ENCODE results near the gene LRRC41. TPM values are rescaled to one million over a fixed set of nuclear protein-coding genes. Genes with fewer than 3 reads are reported as not detected.

Gene LRRC41
- polyA plus RNA-seq, 1 of the 3 experiments (the other 2 are of a cell fraction): 59.3 TPM

DNA sequence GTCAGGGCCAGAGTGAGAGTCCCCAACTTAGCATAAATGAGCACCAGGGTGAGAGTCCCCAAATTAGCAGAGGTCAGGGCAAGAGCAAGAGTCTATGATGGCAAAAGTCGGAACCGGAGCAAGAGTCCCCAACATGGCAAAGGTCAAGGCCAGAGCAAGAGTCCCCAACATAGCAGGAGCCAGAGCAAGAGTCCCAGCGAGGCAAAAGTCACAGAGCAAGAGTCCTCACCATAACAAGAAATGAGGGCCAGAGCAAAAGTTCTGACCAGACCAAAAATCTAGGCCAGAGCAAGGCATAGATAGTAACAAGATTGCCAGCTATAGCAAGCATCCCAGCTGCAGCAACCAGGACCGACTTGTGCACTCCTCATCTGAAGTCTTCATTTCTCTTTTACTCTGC is 40.3 kb upstream of the LRRC41 start:
- peaks cover 10 to 23% of the 10 kb centered on the region in 2 experiments for H3K36me3 ChIP-seq (replicated peaks in 1 of 2; ENCODE audit: control insufficient read depth in 1 of 2, insufficient read depth in 2 of 2, low read length in 1 of 2)
- H3K79me2 ChIP-seq (ENCODE audit: insufficient read depth): peaks cover 34% of the 10 kb centered on the region
- H3K9ac ChIP-seq: no peak overlapping the region
- 100% methylated on average over 4 of the region's 4 CpGs for WGBS (ENCODE audit: low lambda C conversion rate)
- no peaks in the 10 kb centered on the region for H3K27me3 ChIP-seq (ENCODE audit: insufficient read depth)
- H3K4me3 ChIP-seq (ENCODE audit: low read depth in 2 of 2, low read length in 1 of 2): no peak overlapping the region
- H3K27ac ChIP-seq (ENCODE audit: low read depth in 2 of 2, low read length in 1 of 2): no peak overlapping the region
- POLR2A ChIA-PET: no interaction called here
- H3F3A ChIP-seq (replicated peaks; ENCODE audit: insufficient read depth): peaks cover 19% of the 10 kb centered on the region
- no peak overlapping the region for H3K4me2 ChIP-seq
- no peaks in the 10 kb centered on the region for H3K9me2 ChIP-seq
- H3K9me3 ChIP-seq: no peaks in the 10 kb centered on the region
- CTCF ChIA-PET: no interaction called here
- H3K4me1 ChIP-seq (ENCODE audit: control insufficient read depth in 1 of 2, insufficient read depth in 2 of 2, low read depth in 1 of 2, low read length in 1 of 2): peaks cover 6 to 15% of the 10 kb centered on the region in 2 experiments; a peak in 1 of 4 replicates
- TF ChIP-seq, protein P1, sequence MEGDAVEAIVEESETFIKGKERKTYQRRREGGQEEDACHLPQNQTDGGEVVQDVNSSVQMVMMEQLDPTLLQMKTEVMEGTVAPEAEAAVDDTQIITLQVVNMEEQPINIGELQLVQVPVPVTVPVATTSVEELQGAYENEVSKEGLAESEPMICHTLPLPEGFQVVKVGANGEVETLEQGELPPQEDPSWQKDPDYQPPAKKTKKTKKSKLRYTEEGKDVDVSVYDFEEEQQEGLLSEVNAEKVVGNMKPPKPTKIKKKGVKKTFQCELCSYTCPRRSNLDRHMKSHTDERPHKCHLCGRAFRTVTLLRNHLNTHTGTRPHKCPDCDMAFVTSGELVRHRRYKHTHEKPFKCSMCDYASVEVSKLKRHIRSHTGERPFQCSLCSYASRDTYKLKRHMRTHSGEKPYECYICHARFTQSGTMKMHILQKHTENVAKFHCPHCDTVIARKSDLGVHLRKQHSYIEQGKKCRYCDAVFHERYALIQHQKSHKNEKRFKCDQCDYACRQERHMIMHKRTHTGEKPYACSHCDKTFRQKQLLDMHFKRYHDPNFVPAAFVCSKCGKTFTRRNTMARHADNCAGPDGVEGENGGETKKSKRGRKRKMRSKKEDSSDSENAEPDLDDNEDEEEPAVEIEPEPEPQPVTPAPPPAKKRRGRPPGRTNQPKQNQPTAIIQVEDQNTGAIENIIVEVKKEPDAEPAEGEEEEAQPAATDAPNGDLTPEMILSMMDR (IDR thresholded peaks at IDR 0.05): no peak
- TF ChIP-seq GABPA (IDR thresholded peaks at IDR 0.05; ENCODE audit: low read depth): no peak
- TF ChIP-seq CHD2 (IDR thresholded peaks at IDR 0.05; ENCODE audit: low read length, partially characterized antibody): no peak
- no peaks in the 10 kb centered on the region for H4K20me1 ChIP-seq (ENCODE audit: insufficient read depth)
- no peak overlapping the region for H2AFZ ChIP-seq (ENCODE audit: low read depth)
- DNase-seq: no peak

DNA sequence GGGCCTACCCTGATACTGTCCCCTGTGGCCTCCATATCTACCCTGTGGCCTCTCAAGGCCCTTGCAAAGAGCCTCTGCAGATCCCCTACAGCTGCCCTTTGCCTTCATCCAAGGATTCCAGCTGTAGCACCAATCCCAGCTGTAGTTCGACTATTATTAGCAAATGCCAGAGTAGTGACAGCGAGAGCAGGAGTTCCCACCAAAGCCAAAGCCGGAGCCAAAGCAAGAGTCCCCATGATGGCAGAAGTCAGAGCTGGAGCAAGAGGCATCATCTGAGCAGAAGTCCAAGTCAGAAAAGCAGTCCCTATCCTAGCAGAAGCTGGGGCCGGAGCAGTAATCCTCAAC is 39.9 kb upstream of the LRRC41 start:
- no peak overlapping the region for H3K4me2 ChIP-seq
- CTCF ChIA-PET: no interaction called here
- H3K4me3 ChIP-seq (ENCODE audit: low read depth in 2 of 2, low read length in 1 of 2): no peak overlapping the region
- no peak overlapping the region for H2AFZ ChIP-seq (ENCODE audit: low read depth)
- H3K36me3 ChIP-seq (replicated peaks in 1 of 2; ENCODE audit: control insufficient read depth in 1 of 2, insufficient read depth in 2 of 2, low read length in 1 of 2): peaks cover 10 to 23% of the 10 kb centered on the region in 2 experiments
- peaks cover 6 to 15% of the 10 kb centered on the region in 2 experiments; a peak in 1 of 4 replicates for H3K4me1 ChIP-seq (ENCODE audit: control insufficient read depth in 1 of 2, insufficient read depth in 2 of 2, low read depth in 1 of 2, low read length in 1 of 2)
- POLR2A ChIA-PET: no interaction called here
- peaks cover 34% of the 10 kb centered on the region for H3K79me2 ChIP-seq (ENCODE audit: insufficient read depth)
- no peak overlapping the region for H3K9ac ChIP-seq
- no peaks in the 10 kb centered on the region for H3K9me2 ChIP-seq
- peaks cover 21% of the 10 kb centered on the region for H3F3A ChIP-seq (replicated peaks; ENCODE audit: insufficient read depth)
- TF ChIP-seq FOSL2 (IDR thresholded peaks at IDR 0.05; ENCODE audit: borderline replicate concordance, low read depth): no peak
- no peak for TF ChIP-seq POLR2AphosphoS5 (IDR thresholded peaks at IDR 0.05; ENCODE audit: low read depth, low read length)
- TF ChIP-seq RXRA (IDR thresholded peaks at IDR 0.05; ENCODE audit: borderline replicate concordance, low read depth): no peak
- TF ChIP-seq TEAD4 (IDR thresholded peaks at IDR 0.05; ENCODE audit: borderline replicate concordance, insufficient read depth): no peak
- no peak for TF ChIP-seq RCOR1 (IDR thresholded peaks at IDR 0.05; ENCODE audit: low read length)
- no peak for TF ChIP-seq ELF1 (IDR thresholded peaks at IDR 0.05)
- no peaks in the 10 kb centered on the region for H3K9me3 ChIP-seq
- no peaks in the 10 kb centered on the region for H3K27me3 ChIP-seq (ENCODE audit: insufficient read depth)
- no peak overlapping the region for H3K27ac ChIP-seq (ENCODE audit: low read depth in 2 of 2, low read length in 1 of 2)
- 93% methylated on average over 4 of the region's 4 CpGs for whole genome bisulfite sequencing (ENCODE audit: low lambda C conversion rate)
- H4K20me1 ChIP-seq (ENCODE audit: insufficient read depth): no peaks in the 10 kb centered on the region
- no peak for DNase-seq

DNA sequence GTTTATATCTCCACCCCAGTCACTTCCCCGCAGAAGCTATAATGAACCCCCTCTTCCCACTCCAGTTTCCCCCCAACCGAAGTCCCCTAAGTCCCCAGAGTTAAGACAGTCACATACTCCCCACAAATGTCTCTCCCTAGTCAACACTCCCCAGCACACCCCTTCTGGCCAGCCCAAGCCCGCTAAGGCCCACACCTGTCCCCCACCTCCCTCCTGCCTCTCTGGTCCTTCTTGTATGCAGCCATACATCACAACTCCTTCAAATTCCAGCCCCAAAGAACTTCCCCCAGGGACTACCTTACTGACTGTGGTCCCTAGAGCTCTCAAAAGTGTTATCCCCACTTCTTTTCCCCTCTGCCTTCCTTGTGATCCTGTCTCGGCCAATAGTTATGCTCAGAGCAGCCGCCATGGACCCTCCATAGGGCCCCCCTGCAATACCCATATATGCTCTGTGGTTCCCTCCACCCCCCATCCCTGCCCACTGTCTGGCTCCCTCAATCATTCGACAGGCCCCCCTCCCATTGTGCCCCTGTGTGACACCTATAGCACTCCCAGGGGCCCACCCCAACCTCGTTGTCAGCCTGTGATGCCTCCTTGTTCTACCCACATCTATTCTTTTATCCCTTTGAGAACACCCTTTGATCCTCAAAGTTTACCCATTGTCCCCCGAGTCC is 39.4 kb upstream of the LRRC41 start:
- WGBS (ENCODE audit: low lambda C conversion rate): 85% methylated on average over 8 of the region's 8 CpGs
- Histone ChIP-seq H3K79me2 (ENCODE audit: insufficient read depth) (peaks cover 34% of the 10 kb centered on the region), H3K4me2 (no peak overlapping the region), H3K27me3 (ENCODE audit: insufficient read depth) (no peaks in the 10 kb centered on the region), H3F3A (replicated peaks; ENCODE audit: insufficient read depth) (peaks cover 21% of the 10 kb centered on the region), H3K4me1 (ENCODE audit: control insufficient read depth in 1 of 2, insufficient read depth in 2 of 2, low read depth in 1 of 2, low read length in 1 of 2) (peaks cover 6 to 15% of the 10 kb centered on the region in 2 experiments; a peak in 1 of 4 replicates), H3K27ac (ENCODE audit: low read depth in 2 of 2, low read length in 1 of 2) (no peak overlapping the region), H3K9me3 (no peaks in the 10 kb centered on the region), H2AFZ (ENCODE audit: low read depth) (no peak overlapping the region), H3K4me3 (ENCODE audit: low read depth in 2 of 2, low read length in 1 of 2) (no peak overlapping the region), H3K9me2 (no peaks in the 10 kb centered on the region), H3K9ac (no peak overlapping the region), H4K20me1 (ENCODE audit: insufficient read depth) (no peaks in the 10 kb centered on the region), H3K36me3 (replicated peaks in 1 of 2; ENCODE audit: control insufficient read depth in 1 of 2, insufficient read depth in 2 of 2, low read length in 1 of 2) (peaks cover 10 to 23% of the 10 kb centered on the region in 2 experiments)
- ChIA-PET CTCF (interaction anchor here (1.0 to 1.4 kb wide), 5 partner anchors 9 to 96 kb away, joined by 4 to 5 read pairs (median 4); partner anchors contain the start of genes LRRC41 and UQCRH), POLR2A (no interaction called here)
- DNase-seq: no peak
- no peak for TF ChIP-seq ELF1 (IDR thresholded peaks at IDR 0.05)
- no peak for TF ChIP-seq TEAD4 (IDR thresholded peaks at IDR 0.05; ENCODE audit: borderline replicate concordance, insufficient read depth)
- TF ChIP-seq, protein P2, sequence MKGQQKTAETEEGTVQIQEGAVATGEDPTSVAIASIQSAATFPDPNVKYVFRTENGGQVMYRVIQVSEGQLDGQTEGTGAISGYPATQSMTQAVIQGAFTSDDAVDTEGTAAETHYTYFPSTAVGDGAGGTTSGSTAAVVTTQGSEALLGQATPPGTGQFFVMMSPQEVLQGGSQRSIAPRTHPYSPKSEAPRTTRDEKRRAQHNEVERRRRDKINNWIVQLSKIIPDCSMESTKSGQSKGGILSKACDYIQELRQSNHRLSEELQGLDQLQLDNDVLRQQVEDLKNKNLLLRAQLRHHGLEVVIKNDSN (IDR thresholded peaks at IDR 0.05; ENCODE audit: borderline replicate concordance, low read depth): no peak
- TF ChIP-seq MEF2A (IDR thresholded peaks at IDR 0.05; ENCODE audit: borderline replicate concordance, low read depth): no peak
- TF ChIP-seq FOSL2 (IDR thresholded peaks at IDR 0.05; ENCODE audit: borderline replicate concordance, low read depth): no peak
- TF ChIP-seq RAD21 (IDR thresholded peaks at IDR 0.05; ENCODE audit: low read length): no peak
- TF ChIP-seq GABPA (IDR thresholded peaks at IDR 0.05; ENCODE audit: low read depth): no peak
- TF ChIP-seq EZH2phosphoT487 (IDR thresholded peaks at IDR 0.05; ENCODE audit: borderline replicate concordance, low read depth): no peak
- no peak for TF ChIP-seq NRF1 (IDR thresholded peaks at IDR 0.05; ENCODE audit: low read depth, low read length)
- no peak for TF ChIP-seq NFIC (IDR thresholded peaks at IDR 0.05; ENCODE audit: borderline replicate concordance)
- TF ChIP-seq RXRA (IDR thresholded peaks at IDR 0.05; ENCODE audit: borderline replicate concordance, low read depth): no peak
- no peak for TF ChIP-seq FOXM1 (IDR thresholded peaks at IDR 0.05; ENCODE audit: low read depth)
- TF ChIP-seq POLR2AphosphoS5 (IDR thresholded peaks at IDR 0.05; ENCODE audit: low read depth, low read length): no peak
- no peak for TF ChIP-seq RFX5 (IDR thresholded peaks at IDR 0.05; ENCODE audit: low read length)
- no peak for TF ChIP-seq GATA2 (CRISPR knock-in tag; IDR thresholded peaks at IDR 0.05)
- no peak for TF ChIP-seq CHD2 (IDR thresholded peaks at IDR 0.05; ENCODE audit: low read length, partially characterized antibody)

Measured in SK-N-SH (cell line).